Measurements from ENCODE around the gene RNF112.

The RNF112 gene

DNA sequence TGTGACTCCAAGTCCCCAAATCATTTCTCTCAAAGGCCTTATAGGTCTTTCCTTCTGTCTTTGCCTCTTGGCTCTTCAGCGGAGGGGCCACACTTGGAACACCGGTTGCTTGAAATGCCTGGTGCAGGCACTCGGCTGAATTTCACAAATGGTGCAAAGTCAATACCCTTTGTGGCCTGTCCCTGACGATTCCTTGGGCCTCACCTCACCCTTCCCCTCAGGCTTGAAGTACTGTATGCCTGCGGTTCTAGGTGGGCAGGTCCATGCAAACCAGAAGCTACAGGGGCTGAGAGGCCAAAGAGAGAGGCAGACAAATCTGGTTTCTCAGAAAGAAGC, 44.4 kb upstream of the RNF112 start:
- no peaks in the 10 kb centered on the region for H3K4me1 ChIP-seq (ENCODE audit: insufficient read depth, low read length)
- no peaks in the 10 kb centered on the region for H3K9me3 ChIP-seq (ENCODE audit: insufficient read depth, low read depth, low read length)
- H3K36me3 ChIP-seq (ENCODE audit: insufficient read depth, low read length): no peaks in the 10 kb centered on the region
- no peaks in the 10 kb centered on the region for H3K27me3 ChIP-seq (ENCODE audit: insufficient read depth, low read length)
- no peak overlapping the region for H3K4me3 ChIP-seq (ENCODE audit: low read length)
- WGBS: 91% methylated on average over 5 of the region's 5 CpGs
- H3K27ac ChIP-seq (ENCODE audit: low read depth, low read length): no peak overlapping the region
- H3K9ac ChIP-seq (ENCODE audit: low read depth, low read length): no peak overlapping the region

DNA sequence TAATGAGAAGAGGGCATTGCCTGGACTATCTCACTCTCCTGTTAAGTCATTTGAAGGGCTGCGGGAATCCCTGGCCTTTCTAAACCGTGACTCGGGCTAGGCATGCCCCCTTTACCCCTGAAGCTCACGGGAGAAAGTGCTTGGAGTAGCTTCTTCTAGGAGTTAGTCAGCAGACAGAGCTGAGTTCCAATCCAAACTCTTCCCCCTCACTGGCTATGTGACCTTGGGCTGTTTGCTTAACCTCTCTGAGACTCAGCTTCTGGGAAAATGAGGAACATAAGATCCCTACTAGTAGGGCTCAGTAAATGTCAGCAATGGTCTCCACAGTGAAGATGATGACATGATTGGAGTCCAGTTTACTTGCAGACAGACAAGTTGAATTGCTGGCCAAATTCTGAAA, 42.8 kb upstream of the RNF112 start:
- H3K4me1 ChIP-seq (ENCODE audit: insufficient read depth, low read length): no peaks in the 10 kb centered on the region
- WGBS: 88% methylated on average over 4 of the region's 4 CpGs

DNA sequence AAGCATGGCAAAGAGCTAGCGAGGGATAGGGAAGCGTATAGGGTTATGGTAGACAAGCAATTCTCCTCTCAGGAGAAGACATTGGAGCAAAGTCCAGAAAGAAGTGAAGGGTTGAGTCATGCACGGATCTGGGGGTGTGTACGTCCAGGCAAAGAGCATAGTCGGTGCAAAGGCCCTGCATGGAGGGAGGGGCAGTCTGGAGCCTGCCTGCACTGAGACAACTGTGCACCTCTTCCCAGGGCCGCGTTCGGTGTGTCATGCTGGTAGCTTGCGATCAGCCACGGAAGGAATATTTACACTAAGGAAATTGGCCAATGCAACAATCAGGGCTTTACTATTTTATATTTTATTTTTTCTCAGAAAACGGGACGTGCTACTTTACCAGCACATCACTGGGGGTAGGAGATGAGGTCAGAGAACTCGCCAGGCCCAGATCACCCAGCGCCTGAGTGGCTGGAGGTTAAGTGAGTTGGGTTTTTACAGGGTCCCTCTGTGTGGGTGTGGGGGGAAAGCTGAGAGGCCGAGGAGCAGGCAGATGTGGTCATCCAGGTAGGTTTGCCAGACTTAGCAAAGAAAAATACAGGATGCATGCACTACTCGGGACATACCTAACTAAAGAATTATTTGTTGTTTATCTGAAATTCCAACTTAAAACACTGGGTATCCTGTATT, 41.8 kb upstream of the RNF112 start:
- Histone ChIP-seq H3K9ac (ENCODE audit: low read depth, low read length) (no peak overlapping the region), H3K27ac (ENCODE audit: low read depth, low read length) (no peak overlapping the region), H3K27me3 (ENCODE audit: insufficient read depth, low read length) (no peaks in the 10 kb centered on the region), H3K4me3 (ENCODE audit: low read length) (no peak overlapping the region), H3K36me3 (ENCODE audit: insufficient read depth, low read length) (no peaks in the 10 kb centered on the region), H3K4me1 (ENCODE audit: insufficient read depth, low read length) (no peaks in the 10 kb centered on the region), H3K9me3 (ENCODE audit: insufficient read depth, low read depth, low read length) (no peaks in the 10 kb centered on the region)
- WGBS: 94% methylated on average over 16 of the region's 16 CpGs

More for the DNA sequence above, 42.8 kb upstream of the RNF112 start:
- Histone ChIP-seq H3K4me3 (ENCODE audit: low read length) (no peak overlapping the region), H3K9me3 (ENCODE audit: insufficient read depth, low read depth, low read length) (no peaks in the 10 kb centered on the region), H3K36me3 (ENCODE audit: insufficient read depth, low read length) (no peaks in the 10 kb centered on the region), H3K27ac (ENCODE audit: low read depth, low read length) (no peak overlapping the region), H3K27me3 (ENCODE audit: insufficient read depth, low read length) (no peaks in the 10 kb centered on the region), H3K9ac (ENCODE audit: low read depth, low read length) (no peak overlapping the region; the same call in 1 of the 2 replicates)

GRCh38 chr17:19369846-19370492, 41.1 kb upstream of the RNF112 start:
- no peak overlapping the region for H3K9ac ChIP-seq (ENCODE audit: low read depth, low read length)
- H3K27ac ChIP-seq (ENCODE audit: low read depth, low read length): no peak overlapping the region
- H3K9me3 ChIP-seq (ENCODE audit: insufficient read depth, low read depth, low read length): no peaks in the 10 kb centered on the region
- WGBS: 93% methylated on average over 12 of the region's 12 CpGs
- H3K36me3 ChIP-seq (ENCODE audit: insufficient read depth, low read length): no peaks in the 10 kb centered on the region; the same call in 1 of the 2 replicates
- no peaks in the 10 kb centered on the region for H3K27me3 ChIP-seq (ENCODE audit: insufficient read depth, low read length)
- H3K4me1 ChIP-seq (ENCODE audit: insufficient read depth, low read length): no peaks in the 10 kb centered on the region
- H3K4me3 ChIP-seq (ENCODE audit: low read length): no peak overlapping the region

GRCh38 chr17:19370493-19370960, 40.5 kb upstream of the RNF112 start:
- Histone ChIP-seq H3K27me3 (ENCODE audit: insufficient read depth, low read length) (no peaks in the 10 kb centered on the region), H3K27ac (ENCODE audit: low read depth, low read length) (no peak overlapping the region), H3K4me1 (ENCODE audit: insufficient read depth, low read length) (no peaks in the 10 kb centered on the region), H3K9me3 (ENCODE audit: insufficient read depth, low read depth, low read length) (no peaks in the 10 kb centered on the region), H3K9ac (ENCODE audit: low read depth, low read length) (no peak overlapping the region), H3K4me3 (ENCODE audit: low read length) (no peak overlapping the region), H3K36me3 (ENCODE audit: insufficient read depth, low read length) (no peaks in the 10 kb centered on the region; the same call in 1 of the 2 replicates)
- 87% methylated on average over 7 of the region's 7 CpGs for WGBS

GRCh38 chr17:19371259-19372010, 39.6 kb upstream of the RNF112 start:
- Histone ChIP-seq H3K4me1 (ENCODE audit: insufficient read depth, low read length) (no peaks in the 10 kb centered on the region), H3K9ac (ENCODE audit: low read depth, low read length) (no peak overlapping the region), H3K27me3 (ENCODE audit: insufficient read depth, low read length) (no peaks in the 10 kb centered on the region), H3K4me3 (ENCODE audit: low read length) (no peak overlapping the region), H3K36me3 (ENCODE audit: insufficient read depth, low read length) (no peaks in the 10 kb centered on the region; the same call in 1 of the 2 replicates), H3K9me3 (ENCODE audit: insufficient read depth, low read depth, low read length) (no peaks in the 10 kb centered on the region), H3K27ac (ENCODE audit: low read depth, low read length) (no peak overlapping the region)
- 94% methylated on average over 7 of the region's 7 CpGs for WGBS

DNA sequence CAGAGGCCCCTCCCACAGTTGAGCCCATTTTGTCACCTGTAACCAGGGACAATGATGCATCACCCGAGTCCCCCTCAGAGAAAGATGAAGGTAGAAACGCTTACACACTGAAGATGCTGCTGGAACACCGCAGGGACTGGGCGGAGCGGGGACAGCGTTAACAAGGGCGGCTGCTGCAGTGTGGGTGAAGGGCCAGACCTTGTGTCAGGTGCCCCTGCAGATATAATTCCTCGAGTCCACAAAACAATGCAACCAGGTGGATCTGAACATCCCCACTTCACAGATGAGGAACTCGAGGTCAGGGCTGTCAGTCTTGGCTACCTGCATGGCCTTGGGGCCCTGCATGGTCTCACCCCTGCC, 39.0 kb upstream of the RNF112 start:
- WGBS: 92% methylated on average over 9 of the region's 9 CpGs
- H3K9ac ChIP-seq (ENCODE audit: low read depth, low read length): no peak overlapping the region
- H3K36me3 ChIP-seq (ENCODE audit: insufficient read depth, low read length): no peaks in the 10 kb centered on the region; the same call in 1 of the 2 replicates
- no peak overlapping the region for H3K4me3 ChIP-seq (ENCODE audit: low read length)
- H3K27me3 ChIP-seq (ENCODE audit: insufficient read depth, low read length): no peaks in the 10 kb centered on the region
- no peaks in the 10 kb centered on the region for H3K4me1 ChIP-seq (ENCODE audit: insufficient read depth, low read length)
- no peak overlapping the region for H3K27ac ChIP-seq (ENCODE audit: low read depth, low read length)
- no peaks in the 10 kb centered on the region for H3K9me3 ChIP-seq (ENCODE audit: insufficient read depth, low read depth, low read length)

DNA sequence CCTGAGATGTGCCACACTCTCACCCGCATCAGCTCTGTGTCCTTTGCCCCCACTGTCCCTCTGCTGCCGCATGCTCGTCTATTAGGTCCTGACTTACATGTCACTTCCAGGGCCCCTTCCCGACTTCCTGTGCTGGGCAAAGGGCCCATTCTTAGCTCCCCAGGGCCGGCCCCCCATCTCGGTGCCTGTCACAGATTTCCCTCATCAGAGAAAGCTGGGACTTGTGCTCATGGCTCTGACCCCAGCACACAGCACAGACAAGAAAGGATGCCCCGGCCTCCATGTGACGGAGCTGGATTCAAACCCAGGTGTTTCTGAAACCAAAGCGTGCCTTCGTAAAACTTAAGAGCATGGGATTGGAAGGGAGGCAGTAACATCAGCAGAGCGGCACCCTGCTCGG, 38.6 kb upstream of the RNF112 start:
- WGBS: 93% methylated on average over 12 of the region's 12 CpGs
- Histone ChIP-seq H3K4me3 (ENCODE audit: low read length) (no peak overlapping the region), H3K36me3 (ENCODE audit: insufficient read depth, low read length) (no peaks in the 10 kb centered on the region; the same call in 1 of the 2 replicates), H3K27ac (ENCODE audit: low read depth, low read length) (no peak overlapping the region), H3K9me3 (ENCODE audit: insufficient read depth, low read depth, low read length) (no peaks in the 10 kb centered on the region), H3K27me3 (ENCODE audit: insufficient read depth, low read length) (no peaks in the 10 kb centered on the region), H3K4me1 (ENCODE audit: insufficient read depth, low read length) (no peaks in the 10 kb centered on the region), H3K9ac (ENCODE audit: low read depth, low read length) (no peak overlapping the region)

DNA sequence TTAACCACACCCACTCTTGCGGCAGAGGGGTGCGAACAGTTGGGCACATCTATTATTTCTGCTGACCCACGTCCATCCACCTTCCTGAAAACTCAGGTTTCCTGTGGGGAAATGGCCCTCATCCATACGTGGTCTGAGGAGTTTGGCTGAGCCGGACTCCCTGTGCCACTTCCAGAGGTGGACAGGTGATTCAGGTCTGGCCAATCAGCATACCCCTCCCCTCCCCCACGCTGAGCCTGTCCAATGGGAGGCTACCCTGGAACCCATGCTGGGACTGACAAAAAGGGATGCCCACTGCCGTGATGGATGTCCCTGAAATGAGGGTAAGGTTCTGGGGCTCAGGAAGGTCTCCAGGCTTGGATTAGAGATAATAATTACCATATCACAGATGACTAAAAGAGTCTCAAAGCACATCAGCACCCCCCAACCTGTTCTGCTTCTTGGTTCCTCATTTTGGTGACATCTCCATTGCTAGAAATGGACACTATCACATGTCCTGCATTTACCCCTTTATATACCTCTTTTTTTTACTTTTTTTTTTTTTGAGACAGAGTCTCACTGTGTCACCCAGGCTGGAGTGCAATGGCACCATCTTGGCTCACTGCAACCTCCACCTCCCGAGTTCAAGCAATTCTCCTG, 38.0 kb upstream of the RNF112 start:
- WGBS: 90% methylated on average over 8 of the region's 8 CpGs
- H3K36me3 ChIP-seq (ENCODE audit: insufficient read depth, low read length): no peaks in the 10 kb centered on the region; the same call in 1 of the 2 replicates
- no peak overlapping the region for H3K4me3 ChIP-seq (ENCODE audit: low read length)
- H3K27ac ChIP-seq (ENCODE audit: low read depth, low read length): no peak overlapping the region
- H3K27me3 ChIP-seq (ENCODE audit: insufficient read depth, low read length): no peaks in the 10 kb centered on the region
- no peaks in the 10 kb centered on the region for H3K4me1 ChIP-seq (ENCODE audit: insufficient read depth, low read length)
- H3K9me3 ChIP-seq (ENCODE audit: insufficient read depth, low read depth, low read length): no peaks in the 10 kb centered on the region
- no peak overlapping the region for H3K9ac ChIP-seq (ENCODE audit: low read depth, low read length)

- 96% methylated on average over 4 of the region's 5 CpGs for WGBS
- H3K9ac ChIP-seq (ENCODE audit: low read depth, low read length): no peak overlapping the region
- no peak overlapping the region for H3K27ac ChIP-seq (ENCODE audit: low read depth, low read length)
- no peak overlapping the region for H3K4me3 ChIP-seq (ENCODE audit: low read length)
- H3K36me3 ChIP-seq (ENCODE audit: insufficient read depth, low read length): peaks cover under 1% of the 10 kb centered on the region; the same call in 1 of the 2 replicates
- H3K27me3 ChIP-seq (ENCODE audit: insufficient read depth, low read length): no peaks in the 10 kb centered on the region
- no peaks in the 10 kb centered on the region for H3K9me3 ChIP-seq (ENCODE audit: insufficient read depth, low read depth, low read length)
- 0 out of 2 replicates have a peak, but pooled peaks cover under 1% of the 10 kb centered on the region for H3K4me1 ChIP-seq (ENCODE audit: insufficient read depth, low read length)
Measured at GRCh38 chr17:19374136-19374535, 36.9 kb upstream of the RNF112 start.

- no peaks in the 10 kb centered on the region for H3K9me3 ChIP-seq (ENCODE audit: insufficient read depth, low read depth, low read length)
- H3K27ac ChIP-seq (ENCODE audit: low read depth, low read length): no peak overlapping the region
- 92% methylated on average over 1 of the region's 1 CpG for WGBS
- no peak overlapping the region for H3K9ac ChIP-seq (ENCODE audit: low read depth, low read length)
- H3K4me3 ChIP-seq (ENCODE audit: low read length): no peak overlapping the region
- H3K27me3 ChIP-seq (ENCODE audit: insufficient read depth, low read length): no peaks in the 10 kb centered on the region
- H3K36me3 ChIP-seq (ENCODE audit: insufficient read depth, low read length): peaks cover 17% of the 10 kb centered on the region
- H3K4me1 ChIP-seq (ENCODE audit: insufficient read depth, low read length): 0 out of 2 replicates have a peak, but pooled peaks cover 5% of the 10 kb centered on the region
Measured at GRCh38 chr17:19375732-19376131, 35.3 kb upstream of the RNF112 start.
